Stimulated activated naive CD8-positive, alpha-beta T cell treated with anti-CD3 and anti-CD28 coated beads, Interleukin-15, Interleukin-2, amounts not matched to agents 100 ng/mL and 50 ng/mL, for 24 hours (primary cell): ENCODE data around the gene ZNF709.
"Not testable (repeated sequence)": the region's sequence is repeated elsewhere in the genome, so short reads cannot be mapped to it uniquely, and the experiment has no call there.

Experiments used
- H3K27ac Mint-ChIP-seq: one replicate; pipeline ENCODE4 v1.8.0; 2021; ENCODE audit warnings: mild to moderate bottlenecking, mixed read lengths
- H3K27me3 Mint-ChIP-seq: one replicate; pipeline ENCODE4 v1.8.0; 2021; ENCODE audit warnings: mixed read lengths
- H3K36me3 Mint-ChIP-seq: one replicate; pipeline ENCODE4 v1.8.0; 2021; ENCODE audit warnings: low read depth, mixed read lengths
- H3K4me1 Mint-ChIP-seq: one replicate; pipeline ENCODE4 v1.8.0; 2021; ENCODE audit warnings: low read depth, mixed read lengths
- H3K4me3 Mint-ChIP-seq: one replicate; pipeline ENCODE4 v1.8.0; 2021; ENCODE audit warnings: mild to moderate bottlenecking, mixed read lengths
- H3K9me3 Mint-ChIP-seq: one replicate; pipeline ENCODE4 v1.8.0; 2021; ENCODE audit warnings: mixed read lengths

Gene ZNF709

DNA sequence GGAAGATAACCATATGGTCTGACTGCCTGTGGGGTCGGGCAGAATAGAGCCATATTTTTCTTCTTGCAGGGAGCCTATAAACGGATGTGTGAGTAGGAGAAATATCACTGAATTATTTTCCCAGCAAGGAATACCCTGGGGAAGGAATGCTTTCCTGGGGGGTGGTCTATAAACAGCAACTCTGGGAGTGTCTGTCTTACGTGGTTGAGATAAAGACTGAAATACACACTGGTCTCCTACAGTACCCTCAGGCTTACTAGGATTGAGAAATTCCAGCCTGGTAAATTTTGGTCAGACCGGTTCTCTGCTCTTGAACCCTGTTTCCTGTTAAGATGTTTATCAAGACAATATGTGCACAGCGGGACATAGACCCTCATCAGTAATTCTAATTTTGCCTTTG, 67.3 kb downstream of the ZNF709 start:
- H3K27me3 Mint-ChIP-seq, H3K4me3 Mint-ChIP-seq, H3K4me1 Mint-ChIP-seq, H3K27ac Mint-ChIP-seq: not testable (repeated sequence)
- Mint-ChIP-seq H3K9me3 (peaks cover 20% of the 10 kb centered on the region), H3K36me3 (peaks cover 30% of the 10 kb centered on the region)

DNA sequence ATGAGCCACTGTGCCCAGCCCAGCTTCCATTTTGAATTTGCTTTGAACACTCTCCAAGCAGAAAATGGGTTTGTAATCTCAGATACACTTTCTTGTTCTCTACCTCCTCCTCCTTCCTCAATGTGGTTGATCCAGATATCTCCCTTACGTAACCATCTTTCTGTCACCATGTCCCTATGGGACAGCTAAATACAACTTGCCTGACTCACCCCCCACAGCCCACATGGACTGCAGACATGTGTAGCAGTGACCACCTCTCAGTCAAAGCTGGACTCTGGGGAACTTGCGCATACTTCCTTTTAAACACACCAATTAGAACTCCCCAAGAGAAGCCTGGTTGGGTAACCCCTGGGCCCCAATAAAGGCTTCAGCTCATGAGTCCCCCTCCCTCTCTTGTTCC, 72.7 kb downstream of the ZNF709 start:
- H3K27me3 Mint-ChIP-seq = no peaks in the 10 kb centered on the region
- peaks cover 12% of the 10 kb centered on the region for H3K36me3 Mint-ChIP-seq
- H3K9me3 Mint-ChIP-seq = peaks cover 22% of the 10 kb centered on the region
- H3K27ac Mint-ChIP-seq = no peak overlapping the region
- H3K4me1 Mint-ChIP-seq = no peaks in the 10 kb centered on the region
- H3K4me3 Mint-ChIP-seq = no peak overlapping the region
